ENCODE measurements around the gene EPHA2. TPM values are rescaled to one million over a fixed set of nuclear protein-coding genes. Genes with fewer than 3 reads are reported as not detected.

Gene EPHA2
- total and polyA plus RNA-seq, 2 donors (not counting 3 experiments of a cell fraction or from before 2014, with no cell fraction given): 141 to 147 TPM

DNA sequence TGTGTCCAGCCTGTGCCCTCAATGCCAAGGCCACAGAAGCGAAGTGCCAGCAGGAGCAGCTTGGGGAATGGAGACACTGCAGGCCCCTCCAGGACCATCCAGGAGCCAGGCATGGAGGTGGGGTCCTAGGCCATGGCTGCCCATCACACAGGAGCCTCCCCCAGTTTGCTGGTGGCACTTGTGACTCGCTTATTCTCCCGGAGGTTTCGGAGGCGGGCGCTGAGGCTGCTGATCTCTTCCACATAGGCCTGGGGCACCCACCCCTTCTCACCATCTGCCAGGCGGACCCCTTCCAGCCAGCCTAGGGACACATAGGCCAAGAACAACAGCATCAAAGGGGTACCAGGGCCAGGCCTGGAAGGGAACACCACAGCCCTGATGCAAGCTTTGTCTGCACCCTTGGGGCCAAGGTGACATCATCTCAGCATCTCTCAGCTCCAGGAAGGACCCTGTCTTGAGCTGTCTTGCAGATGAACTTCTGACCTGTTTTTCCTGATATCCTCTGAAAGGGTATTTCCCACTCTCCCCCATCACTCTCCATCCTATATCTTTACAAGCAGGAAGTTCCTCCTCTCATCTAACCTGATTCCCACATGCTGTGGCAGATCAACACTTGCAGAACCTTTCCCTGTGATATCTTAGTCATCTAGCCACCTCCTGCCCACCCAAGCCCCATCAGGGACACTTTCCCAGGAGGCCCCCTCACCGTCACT lies 42.7 kb upstream of the EPHA2 start:
- no TSS peak for BruUV-seq (replicated peaks)
- no peak overlapping the region for H2AFZ ChIP-seq (ENCODE audit: low read depth, low read length)
- no peaks in the 10 kb centered on the region for H3K27me3 ChIP-seq (ENCODE audit: control insufficient read depth in 2 of 2, insufficient read depth in 2 of 2, low read length in 2 of 2)
- no peaks in the 10 kb centered on the region for H3K9me1 ChIP-seq (replicated peaks; ENCODE audit: control insufficient read depth, extremely low read depth, insufficient read depth, low read length)
- H3K4me2 ChIP-seq (ENCODE audit: insufficient read depth, low read length): no peak overlapping the region
- H3K4me3 ChIP-seq (replicated peaks in 1 of 3; ENCODE audit: insufficient read depth in 1 of 3, low read depth in 1 of 3, low read length in 3 of 3): no peak overlapping the region
- dilution Hi-C loops (cut with MboI; ENCODE audit: extremely low pct_ligation_motif_present, low sequenced_read_pairs) (no loop called here), intact Hi-C loops (cut with micrococcal nuclease) (no loop called here)
- no peak overlapping the region for H3K27ac ChIP-seq (ENCODE audit: insufficient read depth, low read depth, low read length)
- no peak overlapping the region for H3K9ac ChIP-seq (replicated peaks; ENCODE audit: extremely low read depth, insufficient read depth, low read length)
- no peaks in the 10 kb centered on the region for H3K9me3 ChIP-seq (replicated peaks; ENCODE audit: control insufficient read depth, insufficient read depth, low read length)
- ChIA-PET CTCF (interaction anchor here (2.1 kb wide), 1 partner anchor 116 kb away, joined by 10 read pairs; no protein-coding TSS in a partner anchor), POLR2A (no interaction called here)
- no peak for FAIRE-seq
- H3K36me3 ChIP-seq (ENCODE audit: control insufficient read depth in 2 of 2, extremely low read depth in 1 of 2, insufficient read depth in 2 of 2, low read length in 2 of 2): no peaks in the 10 kb centered on the region
- TF ChIP-seq, protein P1, sequence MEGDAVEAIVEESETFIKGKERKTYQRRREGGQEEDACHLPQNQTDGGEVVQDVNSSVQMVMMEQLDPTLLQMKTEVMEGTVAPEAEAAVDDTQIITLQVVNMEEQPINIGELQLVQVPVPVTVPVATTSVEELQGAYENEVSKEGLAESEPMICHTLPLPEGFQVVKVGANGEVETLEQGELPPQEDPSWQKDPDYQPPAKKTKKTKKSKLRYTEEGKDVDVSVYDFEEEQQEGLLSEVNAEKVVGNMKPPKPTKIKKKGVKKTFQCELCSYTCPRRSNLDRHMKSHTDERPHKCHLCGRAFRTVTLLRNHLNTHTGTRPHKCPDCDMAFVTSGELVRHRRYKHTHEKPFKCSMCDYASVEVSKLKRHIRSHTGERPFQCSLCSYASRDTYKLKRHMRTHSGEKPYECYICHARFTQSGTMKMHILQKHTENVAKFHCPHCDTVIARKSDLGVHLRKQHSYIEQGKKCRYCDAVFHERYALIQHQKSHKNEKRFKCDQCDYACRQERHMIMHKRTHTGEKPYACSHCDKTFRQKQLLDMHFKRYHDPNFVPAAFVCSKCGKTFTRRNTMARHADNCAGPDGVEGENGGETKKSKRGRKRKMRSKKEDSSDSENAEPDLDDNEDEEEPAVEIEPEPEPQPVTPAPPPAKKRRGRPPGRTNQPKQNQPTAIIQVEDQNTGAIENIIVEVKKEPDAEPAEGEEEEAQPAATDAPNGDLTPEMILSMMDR (IDR thresholded peaks at IDR 0.05; ENCODE audit: extremely low read depth in 1 of 2, insufficient read depth in 1 of 2, low read depth in 1 of 2, low read length in 2 of 2): no peak
- TF ChIP-seq, protein P2, sequence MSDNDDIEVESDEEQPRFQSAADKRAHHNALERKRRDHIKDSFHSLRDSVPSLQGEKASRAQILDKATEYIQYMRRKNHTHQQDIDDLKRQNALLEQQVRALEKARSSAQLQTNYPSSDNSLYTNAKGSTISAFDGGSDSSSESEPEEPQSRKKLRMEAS (IDR thresholded peaks at IDR 0.05; ENCODE audit: insufficient read depth, insufficient read length): no peak
- TF ChIP-seq JUN (IDR thresholded peaks at IDR 0.05; ENCODE audit: borderline replicate concordance, insufficient read depth, insufficient read length, low read depth) (no peak), POLR2A (IDR thresholded peaks at IDR 0.05; ENCODE audit: low read depth, low read length) (no peak), EZH2 (IDR thresholded peaks at IDR 0.05; ENCODE audit: borderline replicate concordance, low read depth, low read length, severe bottlenecking) (no peak), MYC (IDR thresholded peaks at IDR 0.05; ENCODE audit: low read depth, low read length) (no peak), FOS (IDR thresholded peaks at IDR 0.05; ENCODE audit: borderline replicate concordance, insufficient read depth, low read length) (no peak)
- no peak for DNase-seq (ENCODE audit: low read depth, low spot score)
- H3K4me1 ChIP-seq (ENCODE audit: control insufficient read depth, extremely low read depth, insufficient read depth, low read length): no peaks in the 10 kb centered on the region
- H3K79me2 ChIP-seq (ENCODE audit: control insufficient read depth, insufficient read depth, low read length): no peaks in the 10 kb centered on the region
- H4K20me1 ChIP-seq (replicated peaks; ENCODE audit: control insufficient read depth, extremely low read depth, insufficient read depth, low read length): no peaks in the 10 kb centered on the region

Measured in endothelial cell of umbilical vein (primary cell).